Activated T-cell treated with anti-CD3 and anti-CD28 coated beads, Interleukin-2, amount 50 U/mL, for 4 hours (primary cell): ENCODE measurements around the gene KRTAP1-3. TPM values are rescaled to one million over a fixed set of nuclear protein-coding genes. Genes with fewer than 3 reads are reported as not detected.
"Not testable (repeated sequence)": the region's sequence is repeated elsewhere in the genome, so short reads cannot be mapped to it uniquely, and the experiment has no call there.

Experiments
- ATAC-seq, 2 donors: fragments of 200-7000 bp; cut with Tn5 transposase; one replicate each; pipeline ENCODE4 v1.10.0; 2021
- DNase-seq: peaks from one replicate; pipeline ENCODE4 v3.0.0-alpha.2; 2020
- H3K27me3 Mint-ChIP-seq: one replicate; pipeline ENCODE4 v1.8.0; 2021; ENCODE audit warnings: low read depth, mixed read lengths
- H3K36me3 Mint-ChIP-seq: one replicate; pipeline ENCODE4 v1.8.0; 2022; ENCODE audit warnings: mixed read lengths; ENCODE audit not compliant: insufficient read depth
- H3K4me1 Mint-ChIP-seq: one replicate; pipeline ENCODE4 v1.8.0; 2021; ENCODE audit warnings: low read depth, mixed read lengths
- H3K4me3 Mint-ChIP-seq: one replicate; pipeline ENCODE4 v1.8.0; 2021; ENCODE audit warnings: mild to moderate bottlenecking, moderate library complexity, mixed read lengths
- H3K9me3 Mint-ChIP-seq: one replicate; pipeline ENCODE4 v1.8.0; 2021; ENCODE audit warnings: mixed read lengths
- total RNA-seq, 3 donors: library from RNA; stranded (reverse); gene quantifications; one replicate each; pipeline ENCODE4 v1.2.1, GENCODE V29; 2021

Gene KRTAP1-3
- total RNA-seq, 3 donors from 2014 or later, result not detected

DNA sequence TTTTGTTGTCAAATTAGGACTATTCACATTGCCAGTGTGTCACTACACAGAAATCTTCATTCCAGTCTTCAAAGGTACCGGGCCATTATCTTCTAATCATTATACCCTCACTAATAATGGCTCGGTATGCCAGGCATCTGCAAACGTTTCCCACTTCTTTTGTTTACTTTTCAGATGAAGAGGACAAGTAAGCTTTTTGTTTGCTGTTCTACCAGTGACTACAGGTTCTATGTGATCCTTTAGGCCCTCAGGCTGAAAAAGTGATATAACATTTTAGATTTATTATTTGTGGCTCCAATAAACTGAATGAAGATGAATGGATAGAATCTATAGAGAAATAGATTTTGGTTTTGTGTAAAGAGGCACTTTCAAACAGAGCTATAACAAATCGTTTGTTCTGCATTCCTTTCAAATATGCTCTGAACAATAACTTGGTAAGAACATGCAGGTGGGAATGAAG is 25.3 kb downstream of the KRTAP1-3 start:
- Mint-ChIP-seq H3K9me3 (no peaks in the 10 kb centered on the region), H3K36me3 (no peaks in the 10 kb centered on the region), H3K4me3 (no peak overlapping the region), H3K4me1 (no peaks in the 10 kb centered on the region), H3K27me3 (peaks cover 2% of the 10 kb centered on the region)
- DNase-seq (no peak), ATAC-seq (no peak)

GRCh38 chr17:41008811-41009210 is 25.9 kb downstream of the KRTAP1-3 start, which contains the start of gene KRTAP3-1:
TSS of gene KRTAP3-1 (minus strand) at chr17:41009128. CDS start at chr17:41009074, 54 bp downstream.
- ATAC-seq, result no peak
- H3K4me3 Mint-ChIP-seq, result no peak within 1 kb of the TSS
- no peaks in the 10 kb centered on the region for H3K4me1 Mint-ChIP-seq
- H3K27me3 Mint-ChIP-seq, result peaks cover 4% of the 10 kb centered on the region
- H3K36me3 Mint-ChIP-seq, result no peaks in the 10 kb centered on the region
- H3K9me3 Mint-ChIP-seq, result no peaks in the 10 kb centered on the region
- no peak for DNase-seq

DNA sequence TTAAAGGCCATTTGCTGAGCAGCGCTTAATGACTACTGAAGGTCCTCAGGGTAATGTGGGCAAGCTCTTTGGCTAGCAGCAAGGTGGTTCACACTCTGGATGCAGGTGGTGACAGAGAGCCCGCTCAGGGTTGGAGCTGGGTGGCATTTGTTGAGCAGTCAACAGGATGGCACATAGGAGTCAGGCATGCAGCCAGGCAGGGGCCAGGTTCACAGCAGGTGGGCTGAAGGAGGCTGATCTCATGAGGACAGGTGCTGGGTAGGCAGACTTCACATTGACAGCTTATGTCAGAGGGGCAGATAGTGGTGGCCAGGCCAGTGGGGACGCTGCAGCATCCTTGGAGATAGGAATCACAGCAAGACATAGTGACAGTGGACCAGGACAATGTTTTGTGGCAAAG is 30.3 kb downstream of the KRTAP1-3 start:
- Mint-ChIP-seq H3K4me1 (no peaks in the 10 kb centered on the region), H3K36me3 (no peaks in the 10 kb centered on the region), H3K27me3 (peaks cover 7% of the 10 kb centered on the region), H3K9me3 (no peaks in the 10 kb centered on the region), H3K4me3 (no peak overlapping the region)
- DNase-seq (no peak), ATAC-seq (no peak)

DNA sequence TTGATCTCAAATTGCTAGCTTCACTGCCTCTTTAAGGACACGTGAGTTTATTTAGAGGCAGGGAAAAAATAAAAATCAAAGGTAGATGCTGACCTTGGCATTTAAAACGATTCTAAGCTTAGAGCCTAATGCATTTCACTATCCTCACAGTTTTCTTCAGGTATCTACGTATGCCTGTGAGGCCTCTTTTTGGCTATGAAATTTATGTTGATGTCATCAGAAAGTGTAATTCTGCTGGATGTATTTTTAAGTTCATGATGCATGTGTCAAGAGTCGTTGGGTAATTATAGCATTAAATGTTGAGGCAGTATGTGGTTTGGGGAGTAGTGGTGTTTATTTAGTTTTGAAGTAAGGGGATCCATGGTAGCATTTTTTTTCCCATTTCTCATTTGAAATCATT is 30.7 kb downstream of the KRTAP1-3 start:
- ATAC-seq, result no peak
- H3K9me3 Mint-ChIP-seq, result no peaks in the 10 kb centered on the region
- peaks cover 12% of the 10 kb centered on the region for H3K27me3 Mint-ChIP-seq
- H3K36me3 Mint-ChIP-seq, result no peaks in the 10 kb centered on the region
- no peaks in the 10 kb centered on the region for H3K4me1 Mint-ChIP-seq
- H3K4me3 Mint-ChIP-seq, result no peak overlapping the region
- no peak for DNase-seq

GRCh38 chr17:41002814-41003213 is 31.9 kb downstream of the KRTAP1-3 start:
- H3K4me1 Mint-ChIP-seq, result no peaks in the 10 kb centered on the region
- H3K9me3 Mint-ChIP-seq, result no peaks in the 10 kb centered on the region
- no peak for ATAC-seq
- no peak overlapping the region for H3K4me3 Mint-ChIP-seq
- H3K36me3 Mint-ChIP-seq, result no peaks in the 10 kb centered on the region
- no peak for DNase-seq
- peaks cover 16% of the 10 kb centered on the region for H3K27me3 Mint-ChIP-seq

GRCh38 chr17:41001795-41002194 is 32.9 kb downstream of the KRTAP1-3 start:
- H3K4me3 Mint-ChIP-seq, result no peak overlapping the region
- H3K36me3 Mint-ChIP-seq, result no peaks in the 10 kb centered on the region
- peaks cover 21% of the 10 kb centered on the region for H3K27me3 Mint-ChIP-seq
- ATAC-seq (no peak), DNase-seq (no peak)
- no peaks in the 10 kb centered on the region for H3K4me1 Mint-ChIP-seq
- no peaks in the 10 kb centered on the region for H3K9me3 Mint-ChIP-seq

- H3K4me1 Mint-ChIP-seq, DNase-seq, H3K9me3 Mint-ChIP-seq, H3K4me3 Mint-ChIP-seq, ATAC-seq, H3K36me3 Mint-ChIP-seq: not testable (repeated sequence)
- H3K27me3 Mint-ChIP-seq, result peaks cover 29% of the 10 kb centered on the region
Measured at GRCh38 chr17:40999563-40999962, 35.1 kb downstream of the KRTAP1-3 start, which contains the start of gene KRTAP3-2. TSS of gene KRTAP3-2 (minus strand) at chr17:40999906. CDS start at chr17:40999853, 53 bp downstream.

- Mint-ChIP-seq H3K27me3 (peaks cover 44% of the 10 kb centered on the region), H3K4me3 (no peak overlapping the region), H3K4me1 (no peaks in the 10 kb centered on the region), H3K9me3 (no peaks in the 10 kb centered on the region), H3K36me3 (no peaks in the 10 kb centered on the region)
- DNase-seq, result no peak
- no peak for ATAC-seq
Measured at GRCh38 chr17:40997361-40997760, 37.3 kb downstream of the KRTAP1-3 start.

GRCh38 chr17:40996829-40997228 is 37.8 kb downstream of the KRTAP1-3 start:
- Mint-ChIP-seq H3K36me3 (no peaks in the 10 kb centered on the region), H3K9me3 (no peaks in the 10 kb centered on the region), H3K27me3 (peaks cover 49% of the 10 kb centered on the region), H3K4me1 (no peaks in the 10 kb centered on the region), H3K4me3 (no peak overlapping the region)
- DNase-seq (no peak), ATAC-seq (no peak)

GRCh38 chr17:40995116-40995515 is 39.6 kb downstream of the KRTAP1-3 start:
- Mint-ChIP-seq H3K36me3 (no peaks in the 10 kb centered on the region), H3K27me3 (peaks cover 52% of the 10 kb centered on the region)
- ATAC-seq, result no peak

DNA sequence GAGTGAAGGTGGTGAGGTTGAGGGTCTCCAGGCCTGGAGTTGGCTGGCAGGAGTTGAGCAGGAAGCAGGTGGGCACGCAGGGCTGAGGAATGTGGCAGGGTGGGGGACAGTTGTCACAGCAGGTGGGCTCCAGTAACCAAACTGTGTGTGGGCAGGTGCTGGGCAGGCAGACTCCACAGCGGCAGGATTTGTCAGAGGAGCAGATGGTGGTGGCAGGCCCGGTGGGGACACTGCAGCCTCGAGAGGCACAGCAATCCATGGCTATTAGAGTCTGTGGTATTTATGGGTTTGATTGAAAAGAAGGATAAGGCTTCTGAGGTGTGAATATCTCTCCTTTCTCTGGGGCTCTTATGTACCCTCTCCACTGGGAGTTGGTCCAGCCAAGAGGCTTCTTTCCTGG is 40.8 kb downstream of the KRTAP1-3 start, which contains the start of gene KRTAP3-3:
KRTAP3-3 (minus strand) TSS at position 326 of the 400 bp plus-strand sequence; CDS start at position 259, 67 bp downstream.
- H3K27me3 Mint-ChIP-seq, result peaks cover 50% of the 10 kb centered on the region
- no peaks in the 10 kb centered on the region for H3K4me1 Mint-ChIP-seq
- no peak for ATAC-seq
- H3K36me3 Mint-ChIP-seq, result no peaks in the 10 kb centered on the region
- no peak for DNase-seq
- no peaks in the 10 kb centered on the region for H3K9me3 Mint-ChIP-seq
- H3K4me3 Mint-ChIP-seq, result no peak within 1 kb of the TSS

More at GRCh38 chr17:40995116-40995515, 39.6 kb downstream of the KRTAP1-3 start:
- H3K9me3 Mint-ChIP-seq, result no peaks in the 10 kb centered on the region
- DNase-seq, result no peak
- H3K4me1 Mint-ChIP-seq, result no peaks in the 10 kb centered on the region
- no peak overlapping the region for H3K4me3 Mint-ChIP-seq

GRCh38 chr17:40993084-40993483 is 41.6 kb downstream of the KRTAP1-3 start:
- no peaks in the 10 kb centered on the region for H3K9me3 Mint-ChIP-seq
- no peaks in the 10 kb centered on the region for H3K36me3 Mint-ChIP-seq
- no peaks in the 10 kb centered on the region for H3K4me1 Mint-ChIP-seq
- peaks cover 47% of the 10 kb centered on the region for H3K27me3 Mint-ChIP-seq
- DNase-seq (no peak), ATAC-seq (no peak)
- no peak overlapping the region for H3K4me3 Mint-ChIP-seq

DNA sequence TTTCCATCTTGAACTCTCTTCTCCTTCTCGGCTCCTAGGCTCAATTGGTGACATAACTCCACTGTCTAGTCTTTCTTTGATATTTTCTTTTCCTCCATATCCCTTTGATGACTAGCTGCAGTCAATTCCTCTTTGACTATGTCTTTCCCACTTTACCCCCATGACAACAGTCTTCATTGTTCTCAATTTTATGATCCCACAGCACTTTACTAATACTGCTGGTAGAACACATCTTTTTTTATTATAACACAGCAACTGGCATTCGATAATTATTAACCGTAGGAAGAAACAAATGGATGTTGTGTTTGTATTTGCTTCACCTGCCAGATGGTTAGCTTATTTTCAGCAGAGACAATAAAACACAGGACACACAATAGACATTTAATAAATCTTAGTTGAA is 42.0 kb downstream of the KRTAP1-3 start:
- ATAC-seq (no peak), DNase-seq (no peak)
- Mint-ChIP-seq H3K4me3 (no peak overlapping the region), H3K36me3 (no peaks in the 10 kb centered on the region), H3K4me1 (no peaks in the 10 kb centered on the region), H3K9me3 (no peaks in the 10 kb centered on the region), H3K27me3 (peaks cover 46% of the 10 kb centered on the region)

DNA sequence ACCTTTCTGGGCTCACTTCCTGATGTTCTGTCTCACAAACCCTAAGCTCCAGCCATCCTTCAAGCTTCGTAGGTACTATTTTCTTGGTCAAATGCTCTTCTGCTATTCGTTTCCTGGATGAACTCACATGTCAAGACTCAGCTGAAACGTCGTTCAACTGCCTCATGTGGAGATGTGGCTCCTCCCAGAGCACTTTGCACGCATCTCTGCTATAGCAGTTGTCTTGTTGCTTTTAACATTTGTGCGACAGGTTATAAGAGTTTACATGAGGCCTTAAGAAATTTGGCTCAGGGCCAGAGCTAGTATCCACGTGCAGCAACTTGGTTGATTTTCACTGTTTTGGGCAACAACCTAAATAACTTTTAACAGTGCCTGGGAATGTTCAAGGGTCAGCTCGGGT is 47.8 kb downstream of the KRTAP1-3 start:
- no peaks in the 10 kb centered on the region for H3K4me1 Mint-ChIP-seq
- H3K9me3 Mint-ChIP-seq, result no peaks in the 10 kb centered on the region
- no peak overlapping the region for H3K4me3 Mint-ChIP-seq
- H3K27me3 Mint-ChIP-seq, result peaks cover 16% of the 10 kb centered on the region
- ATAC-seq, result no peak
- no peaks in the 10 kb centered on the region for H3K36me3 Mint-ChIP-seq
- DNase-seq, result no peak

DNA sequence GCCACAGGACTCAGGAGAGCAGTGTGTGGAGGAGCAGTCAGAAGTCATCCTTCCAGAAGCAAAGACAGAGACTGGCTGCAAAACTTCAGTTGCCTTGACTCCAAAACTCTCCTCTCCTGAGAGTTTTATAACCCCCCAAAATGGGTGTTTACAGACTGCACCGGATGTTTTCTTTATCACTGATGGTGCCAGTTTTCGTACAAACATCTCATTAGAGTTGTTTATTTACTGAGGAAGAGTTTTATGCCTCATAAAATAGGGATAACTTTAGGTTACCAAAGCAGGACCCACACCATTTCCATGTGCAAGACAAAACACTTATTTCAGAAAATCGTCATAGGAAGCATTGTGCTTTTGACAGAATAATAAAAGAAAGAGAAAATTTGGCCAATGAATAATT is 50.4 kb downstream of the KRTAP1-3 start, which contains the start of gene KRT40:
KRT40 (minus strand) TSS at position 101 of the 400 bp plus-strand sequence; CDS start at position 48, 53 bp downstream.
- no peaks in the 10 kb centered on the region for H3K36me3 Mint-ChIP-seq
- no peaks in the 10 kb centered on the region for H3K4me1 Mint-ChIP-seq
- ATAC-seq (no peak), DNase-seq (no peak)
- no peaks in the 10 kb centered on the region for H3K9me3 Mint-ChIP-seq
- no peak within 1 kb of the TSS for H3K4me3 Mint-ChIP-seq
- H3K27me3 Mint-ChIP-seq, result peaks cover 8% of the 10 kb centered on the region
